ENCODE data around the gene OSR1. TPM values are rescaled to one million over a fixed set of nuclear protein-coding genes. Genes with fewer than 3 reads are reported as not detected.
A peak's percentile ranks its signal among the peaks of the same experiment; 100 is the strongest.

The OSR1 gene
- polyA plus RNA-seq, 3 donors = not detected

DNA sequence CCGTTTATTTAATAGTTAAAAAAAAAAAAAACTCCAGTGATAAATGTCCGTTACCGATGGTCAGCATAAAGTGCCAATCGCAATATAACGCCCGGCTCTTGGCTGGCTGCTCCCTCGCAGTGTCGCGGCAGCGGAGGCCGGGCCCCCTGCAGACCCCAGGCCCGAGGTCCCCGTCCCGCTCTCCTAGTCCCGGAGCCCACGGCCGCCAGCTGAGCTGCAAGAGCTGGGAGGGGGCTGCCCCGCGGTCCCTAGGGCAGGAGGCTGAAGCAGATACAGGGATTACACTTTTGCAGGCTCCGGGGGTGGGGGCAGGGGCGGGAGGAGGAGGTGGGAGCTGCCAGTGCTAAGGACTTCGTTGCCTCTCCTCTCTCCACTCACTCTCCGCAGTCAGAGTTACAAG is 6.9 kb downstream of the OSR1 start:
- Histone ChIP-seq H3K9ac (ENCODE audit: insufficient read depth, low read length, poor library complexity, severe bottlenecking) (no peak overlapping the region), H3K4me3 (replicated peaks in 1 of 3; ENCODE audit: low read depth in 2 of 3, low read length in 3 of 3) (peak overlapping the region in 2 of 3 experiments; percentile 0 to 59), H3K79me2 (ENCODE audit: insufficient read depth, low read length) (peaks cover 4% of the 10 kb centered on the region), H4K20me1 (ENCODE audit: insufficient read depth, low read length) (no peaks in the 10 kb centered on the region), H3K4me2 (replicated peaks; ENCODE audit: extremely low read depth, low read length, poor library complexity, severe bottlenecking) (peak overlapping the region; percentile 59), H2AFZ (ENCODE audit: insufficient read depth, low read depth, low read length, poor library complexity, severe bottlenecking) (peak overlapping the region; percentile 47), H3K27ac (ENCODE audit: low read depth in 1 of 2, low read length in 2 of 2) (no peak overlapping the region), H3K9me3 (replicated peaks in 1 of 2; ENCODE audit: control insufficient read depth in 1 of 2, insufficient read depth in 1 of 2, low read length in 2 of 2) (peaks cover 13 to 53% of the 10 kb centered on the region in 2 donors), H3K36me3 (replicated peaks in 1 of 2; ENCODE audit: control insufficient read depth in 1 of 2, insufficient read depth in 2 of 2, low read length in 2 of 2) (no peaks in the 10 kb centered on the region), H3K27me3 (ENCODE audit: control insufficient read depth in 2 of 2, insufficient read depth in 2 of 2, low read length in 2 of 2) (peaks cover 64 to 80% of the 10 kb centered on the region in 2 donors), H3K4me1 (ENCODE audit: control insufficient read depth in 1 of 2, insufficient read depth in 2 of 2, low read length in 2 of 2) (peaks cover 34 to 40% of the 10 kb centered on the region in 2 donors)
- Mint-ChIP-seq H3K27ac (no peak overlapping the region), H3K4me1 (peaks cover 44% of the 10 kb centered on the region), H3K4me3 (peak overlapping the region; percentile 58 to 90), H3K27me3 (ENCODE audit: low read depth in 3 of 3) (peaks cover 74 to 83% (median 82%) of the 10 kb centered on the region in 3 donors), H3K36me3 (peaks cover 11 to 17% of the 10 kb centered on the region in 2 donors), H3K9me3 (peaks cover 2 to 40% (median 25%) of the 10 kb centered on the region in 7 donors)
- WGBS (ENCODE audit: insufficient coverage) = 7% methylated on average over 13 of the region's 23 CpGs
- TF ChIP-seq, protein P1, sequence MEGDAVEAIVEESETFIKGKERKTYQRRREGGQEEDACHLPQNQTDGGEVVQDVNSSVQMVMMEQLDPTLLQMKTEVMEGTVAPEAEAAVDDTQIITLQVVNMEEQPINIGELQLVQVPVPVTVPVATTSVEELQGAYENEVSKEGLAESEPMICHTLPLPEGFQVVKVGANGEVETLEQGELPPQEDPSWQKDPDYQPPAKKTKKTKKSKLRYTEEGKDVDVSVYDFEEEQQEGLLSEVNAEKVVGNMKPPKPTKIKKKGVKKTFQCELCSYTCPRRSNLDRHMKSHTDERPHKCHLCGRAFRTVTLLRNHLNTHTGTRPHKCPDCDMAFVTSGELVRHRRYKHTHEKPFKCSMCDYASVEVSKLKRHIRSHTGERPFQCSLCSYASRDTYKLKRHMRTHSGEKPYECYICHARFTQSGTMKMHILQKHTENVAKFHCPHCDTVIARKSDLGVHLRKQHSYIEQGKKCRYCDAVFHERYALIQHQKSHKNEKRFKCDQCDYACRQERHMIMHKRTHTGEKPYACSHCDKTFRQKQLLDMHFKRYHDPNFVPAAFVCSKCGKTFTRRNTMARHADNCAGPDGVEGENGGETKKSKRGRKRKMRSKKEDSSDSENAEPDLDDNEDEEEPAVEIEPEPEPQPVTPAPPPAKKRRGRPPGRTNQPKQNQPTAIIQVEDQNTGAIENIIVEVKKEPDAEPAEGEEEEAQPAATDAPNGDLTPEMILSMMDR (IDR thresholded peaks at IDR 0.05) = no peak
- intact Hi-C loops (cut with micrococcal nuclease) = loop anchor here in 1 of 2 donors (10.0 kb wide), 1 partner anchor 1313 kb away; the partner anchor contains the start of gene GDF7
- no peak for DNase-seq

DNA sequence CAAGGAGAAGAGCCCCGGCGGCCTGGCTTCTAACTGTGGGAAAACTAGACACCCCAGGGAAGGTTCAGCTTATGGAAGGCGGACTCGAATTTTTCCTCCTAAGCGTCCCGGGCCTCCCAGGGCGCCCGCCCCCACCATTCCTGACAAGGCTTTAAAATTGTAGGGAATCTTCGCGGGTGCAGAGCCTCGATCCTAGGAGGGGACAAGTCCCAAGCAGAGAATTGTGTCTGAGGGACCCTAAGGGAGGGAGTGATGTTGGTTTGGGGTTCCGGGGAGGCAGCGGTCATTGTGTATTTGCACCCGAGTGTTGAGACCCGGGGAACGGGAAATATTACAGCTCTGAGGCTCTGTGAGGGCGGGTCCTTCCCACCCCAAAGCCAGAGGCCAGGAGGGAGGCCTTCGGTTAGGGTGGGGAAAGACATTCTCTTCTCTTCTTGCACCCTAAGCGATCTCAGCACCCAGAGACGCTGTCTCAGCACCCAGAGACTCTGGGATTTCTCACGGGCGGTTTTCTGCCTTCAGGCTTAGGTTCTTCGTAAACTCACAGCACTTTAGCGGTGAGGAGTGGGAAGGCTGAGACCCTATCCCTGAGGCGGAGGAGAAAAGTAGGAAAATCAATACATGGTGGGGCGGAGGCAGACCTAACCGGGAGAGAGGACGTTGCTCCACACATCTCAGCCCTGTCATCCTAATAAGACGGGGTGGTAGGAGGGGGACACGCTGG is 7.6 kb downstream of the OSR1 start:
- peak overlapping the region; percentile 59 for H3K4me2 ChIP-seq (replicated peaks; ENCODE audit: extremely low read depth, low read length, poor library complexity, severe bottlenecking)
- TF ChIP-seq, protein P1 (IDR thresholded peaks at IDR 0.05) = no peak
- H3K9ac ChIP-seq (ENCODE audit: insufficient read depth, low read length, poor library complexity, severe bottlenecking) = no peak overlapping the region
- Mint-ChIP-seq H3K4me3 (peak overlapping the region; percentile 48 to 90), H3K4me1 (peaks cover 39% of the 10 kb centered on the region), H3K27ac (peak overlapping the region in 2 of 7 donors; percentile 40 to 50), H3K9me3 (peaks cover 2 to 37% (median 24%) of the 10 kb centered on the region in 7 donors), H3K36me3 (peaks cover 13% of the 10 kb centered on the region in 2 donors), H3K27me3 (ENCODE audit: low read depth in 3 of 3) (peaks cover 67 to 76% (median 75%) of the 10 kb centered on the region in 3 donors)
- peaks cover 4% of the 10 kb centered on the region for H3K79me2 ChIP-seq (ENCODE audit: insufficient read depth, low read length)
- no peaks in the 10 kb centered on the region for H3K36me3 ChIP-seq (replicated peaks in 1 of 2; ENCODE audit: control insufficient read depth in 1 of 2, insufficient read depth in 2 of 2, low read length in 2 of 2)
- intact Hi-C loops (cut with micrococcal nuclease) = loop anchor here in 1 of 2 donors (10.0 kb wide), 1 partner anchor 1314 kb away; the partner anchor contains the start of gene GDF7
- DNase-seq = no peak
- peaks cover 34 to 36% of the 10 kb centered on the region in 2 donors for H3K4me1 ChIP-seq (ENCODE audit: control insufficient read depth in 1 of 2, insufficient read depth in 2 of 2, low read length in 2 of 2)
- H3K27me3 ChIP-seq (ENCODE audit: control insufficient read depth in 2 of 2, insufficient read depth in 2 of 2, low read length in 2 of 2) = peaks cover 57 to 74% of the 10 kb centered on the region in 2 donors
- no peaks in the 10 kb centered on the region for H4K20me1 ChIP-seq (ENCODE audit: insufficient read depth, low read length)
- WGBS (ENCODE audit: insufficient coverage) = 18% methylated on average over 16 of the region's 30 CpGs
- H3K4me3 ChIP-seq (replicated peaks in 1 of 3; ENCODE audit: low read depth in 2 of 3, low read length in 3 of 3) = peak overlapping the region in 1 of 3 experiments; percentile 49
- peak overlapping the region; percentile 66 for H2AFZ ChIP-seq (ENCODE audit: insufficient read depth, low read depth, low read length, poor library complexity, severe bottlenecking)
- peaks cover 13 to 46% of the 10 kb centered on the region in 2 donors for H3K9me3 ChIP-seq (replicated peaks in 1 of 2; ENCODE audit: control insufficient read depth in 1 of 2, insufficient read depth in 1 of 2, low read length in 2 of 2)
- H3K27ac ChIP-seq (ENCODE audit: low read depth in 1 of 2, low read length in 2 of 2) = no peak overlapping the region
